DOHH2 (cell line): ENCODE measurements around the gene RNPS1.

Source experiments
- H3F3A ChIP-seq: fragments of 200-600 bp; sonication (generic), shearing (Covaris generic); 2 replicates; pipeline ENCODE4 v1.6.0; 2016; ENCODE audit warnings: antibody characterized with exemption, mild to moderate bottlenecking; ENCODE audit not compliant: control insufficient read depth, insufficient read depth
- H3K27ac ChIP-seq: fragments of 200-600 bp; sonication (generic); 2 replicates; pipeline ENCODE4 v1.5.1; 2014; ENCODE audit warnings: low read depth, mild to moderate bottlenecking, low read length, moderate library complexity
- H3K27me3 ChIP-seq: fragments of 200-600 bp; sonication (generic); 2 replicates; pipeline ENCODE4 v1.6.1; 2014; ENCODE audit warnings: mild to moderate bottlenecking, low read length, mixed read lengths; ENCODE audit not compliant: control insufficient read depth
- H3K36me3 ChIP-seq: fragments of 200-600 bp; sonication (generic); 2 replicates; pipeline ENCODE4 v1.6.1; 2014; ENCODE audit warnings: mild to moderate bottlenecking, low read length, moderate library complexity, mixed read lengths; ENCODE audit not compliant: control insufficient read depth
- H3K4me1 ChIP-seq: fragments of 200-600 bp; sonication (generic); 2 replicates; pipeline ENCODE4 v1.6.1; 2014; ENCODE audit warnings: mild to moderate bottlenecking, low read length, mixed read lengths; ENCODE audit not compliant: control insufficient read depth
- H3K4me2 ChIP-seq: fragments of 200-600 bp; sonication (generic); 2 replicates; pipeline ENCODE4 v1.6.0; 2014; ENCODE audit warnings: mild to moderate bottlenecking, low read length, moderate library complexity
- H3K4me3 ChIP-seq: fragments of 200-600 bp; sonication (generic); 2 replicates; pipeline ENCODE4 v1.5.1; 2014; ENCODE audit warnings: mild to moderate bottlenecking, low read length, mixed read lengths
- H3K79me2 ChIP-seq: fragments of 200-600 bp; sonication (generic); 2 replicates; pipeline ENCODE4 v1.6.1; 2014; ENCODE audit warnings: mild to moderate bottlenecking, low read length, mixed read lengths; ENCODE audit not compliant: control insufficient read depth
- H3K9me2 ChIP-seq: fragments of 200-600 bp; sonication (generic); replicated peaks from 2 replicates; pipeline ENCODE4 v1.6.1; 2014; ENCODE audit warnings: mild to moderate bottlenecking, low read length, mixed read lengths; ENCODE audit not compliant: control insufficient read depth
- H3K9me3 ChIP-seq: fragments of 200-600 bp; sonication (generic); 2 replicates; pipeline ENCODE4 v1.6.1; 2014; ENCODE audit warnings: antibody characterized with exemption, low read length, mixed read lengths; ENCODE audit not compliant: control insufficient read depth, insufficient read depth
- H4K20me1 ChIP-seq: fragments of 200-600 bp; sonication (generic); 2 replicates; pipeline ENCODE4 v1.6.0; 2014; ENCODE audit warnings: low read depth, mild to moderate bottlenecking, antibody characterized with exemption, low read length, moderate library complexity; ENCODE audit not compliant: control insufficient read depth, insufficient read depth
- EZH2phosphoT487 ChIP-seq: fragments of 200-600 bp; sonication (generic); IDR thresholded peaks from 2 replicates; pipeline ENCODE4 v1.6.1; 2017; ENCODE audit warnings: borderline replicate concordance, mild to moderate bottlenecking, antibody characterized with exemption, low read length, moderate library complexity, mixed read lengths
- TF ChIP-seq, protein P1 (sequence below): fragments of 200-600 bp; sonication (generic); IDR thresholded peaks from one replicate; pipeline ENCODE4 v1.5.1; 2014; ENCODE audit warnings: antibody characterized with exemption, mild to moderate bottlenecking, low read depth, low read length; ENCODE audit not compliant: poor library complexity, severe bottlenecking

Gene RNPS1

GRCh38 chr16:2234813-2235170 is 33.1 kb downstream of the RNPS1 start:
- Histone ChIP-seq H3F3A (peaks cover 7% of the 10 kb centered on the region; the same call in 1 of the 2 replicates), H3K36me3 (peaks cover 57% of the 10 kb centered on the region), H4K20me1 (no peaks in the 10 kb centered on the region), H3K9me2 (no peaks in the 10 kb centered on the region), H3K4me3 (no peak overlapping the region), H3K4me1 (no peaks in the 10 kb centered on the region), H3K9me3 (no peaks in the 10 kb centered on the region), H3K79me2 (no peaks in the 10 kb centered on the region), H3K27me3 (no peaks in the 10 kb centered on the region), H3K27ac (no peak overlapping the region), H3K4me2 (no peak overlapping the region)
- no peak for TF ChIP-seq EZH2phosphoT487
- TF ChIP-seq, protein P1, sequence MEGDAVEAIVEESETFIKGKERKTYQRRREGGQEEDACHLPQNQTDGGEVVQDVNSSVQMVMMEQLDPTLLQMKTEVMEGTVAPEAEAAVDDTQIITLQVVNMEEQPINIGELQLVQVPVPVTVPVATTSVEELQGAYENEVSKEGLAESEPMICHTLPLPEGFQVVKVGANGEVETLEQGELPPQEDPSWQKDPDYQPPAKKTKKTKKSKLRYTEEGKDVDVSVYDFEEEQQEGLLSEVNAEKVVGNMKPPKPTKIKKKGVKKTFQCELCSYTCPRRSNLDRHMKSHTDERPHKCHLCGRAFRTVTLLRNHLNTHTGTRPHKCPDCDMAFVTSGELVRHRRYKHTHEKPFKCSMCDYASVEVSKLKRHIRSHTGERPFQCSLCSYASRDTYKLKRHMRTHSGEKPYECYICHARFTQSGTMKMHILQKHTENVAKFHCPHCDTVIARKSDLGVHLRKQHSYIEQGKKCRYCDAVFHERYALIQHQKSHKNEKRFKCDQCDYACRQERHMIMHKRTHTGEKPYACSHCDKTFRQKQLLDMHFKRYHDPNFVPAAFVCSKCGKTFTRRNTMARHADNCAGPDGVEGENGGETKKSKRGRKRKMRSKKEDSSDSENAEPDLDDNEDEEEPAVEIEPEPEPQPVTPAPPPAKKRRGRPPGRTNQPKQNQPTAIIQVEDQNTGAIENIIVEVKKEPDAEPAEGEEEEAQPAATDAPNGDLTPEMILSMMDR, result no peak

DNA sequence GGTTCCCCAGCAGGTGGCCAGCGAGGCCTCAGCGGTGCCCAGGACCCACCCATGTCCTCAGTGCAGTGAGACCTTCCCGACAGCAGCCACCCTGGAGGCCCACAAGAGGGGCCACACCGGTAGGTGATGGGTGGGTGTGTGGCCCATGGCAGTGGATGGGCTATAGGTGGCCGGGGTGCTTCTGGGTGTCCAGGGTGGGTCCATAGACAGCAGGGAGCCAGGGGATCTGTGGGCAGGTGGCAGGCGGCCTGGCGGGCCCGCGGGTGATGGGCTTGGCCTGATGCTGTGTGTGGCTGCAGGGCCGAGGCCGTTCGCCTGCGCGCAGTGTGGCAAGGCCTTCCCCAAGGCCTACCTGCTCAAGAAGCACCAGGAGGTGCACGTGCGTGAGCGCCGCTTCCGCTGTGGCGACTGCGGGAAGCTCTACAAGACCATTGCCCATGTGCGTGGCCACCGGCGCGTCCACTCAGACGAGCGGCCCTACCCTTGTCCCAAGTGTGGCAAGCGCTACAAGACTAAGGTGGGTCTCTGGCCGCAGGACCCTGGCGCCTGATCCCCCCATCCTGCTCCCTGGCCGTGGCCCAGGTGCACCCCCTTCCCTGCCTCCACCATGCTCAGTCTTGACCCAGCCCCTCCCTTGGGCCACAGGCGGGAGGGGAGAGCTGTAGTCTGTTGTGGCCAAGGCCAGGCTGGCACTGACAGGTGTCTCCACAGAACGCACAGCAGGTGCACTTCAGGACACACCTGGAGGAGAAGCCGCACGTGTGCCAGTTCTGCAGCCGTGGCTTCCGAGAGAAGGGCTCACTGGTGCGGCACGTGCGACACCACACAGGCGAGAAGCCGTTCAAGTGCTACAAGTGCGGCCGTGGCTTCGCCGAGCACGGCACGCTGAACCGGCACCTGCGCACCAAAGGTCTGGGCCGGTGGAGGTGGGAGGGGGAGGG is 33.8 kb downstream of the RNPS1 start:
- Histone ChIP-seq H3K27me3 (no peaks in the 10 kb centered on the region), H3K27ac (no peak overlapping the region), H3K79me2 (no peaks in the 10 kb centered on the region), H3K4me2 (no peak overlapping the region), H3K36me3 (peaks cover 57% of the 10 kb centered on the region), H3K4me1 (no peaks in the 10 kb centered on the region), H3K9me2 (no peaks in the 10 kb centered on the region), H3F3A (0 out of 2 replicates have a peak, but pooled peaks cover under 1% of the 10 kb centered on the region), H4K20me1 (no peaks in the 10 kb centered on the region), H3K9me3 (no peaks in the 10 kb centered on the region), H3K4me3 (no peak overlapping the region)
- no peak for TF ChIP-seq EZH2phosphoT487
- TF ChIP-seq, protein P1, result no peak

DNA sequence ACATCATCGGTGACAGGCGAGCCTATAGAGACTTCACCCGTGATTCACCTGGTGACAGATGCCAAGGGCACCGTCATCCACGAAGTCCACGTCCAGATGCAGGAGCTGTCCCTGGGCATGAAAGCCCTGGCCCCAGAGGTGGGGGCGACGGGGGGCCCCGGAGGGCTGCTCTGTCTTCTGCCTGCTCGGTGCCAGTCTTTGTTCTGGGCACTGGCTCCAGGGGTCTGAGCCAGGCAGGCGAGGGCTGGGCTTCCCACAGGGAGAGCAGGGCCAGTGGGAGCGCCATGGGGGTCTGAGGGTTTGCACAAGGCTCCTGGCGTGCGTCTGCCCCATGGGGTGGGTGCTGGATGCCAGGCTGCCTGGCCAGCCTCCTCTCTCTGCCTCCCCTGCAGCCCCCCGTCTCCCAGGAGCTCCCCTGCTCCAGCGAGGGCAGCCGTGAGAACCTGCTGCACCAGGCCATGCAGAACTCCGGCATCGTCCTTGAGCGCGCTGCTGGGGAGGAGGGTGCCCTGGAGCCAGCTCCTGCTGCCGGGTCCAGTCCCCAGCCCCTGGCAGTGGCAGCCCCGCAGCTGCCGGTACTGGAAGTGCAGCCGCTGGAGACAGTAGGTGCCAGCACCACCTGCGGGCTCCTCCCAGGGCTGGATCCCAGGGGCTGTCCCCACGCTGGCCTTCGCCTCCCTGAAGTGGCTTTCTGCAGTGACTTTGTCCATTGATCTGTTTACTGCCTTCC is 34.7 kb downstream of the RNPS1 start:
- H3K4me1 ChIP-seq, result no peaks in the 10 kb centered on the region
- H3K4me2 ChIP-seq, result no peak overlapping the region
- no peaks in the 10 kb centered on the region for H4K20me1 ChIP-seq
- no peak overlapping the region for H3K4me3 ChIP-seq
- H3K9me2 ChIP-seq, result no peaks in the 10 kb centered on the region
- no peak for TF ChIP-seq EZH2phosphoT487
- TF ChIP-seq, protein P1, result no peak
- H3K27ac ChIP-seq, result no peak overlapping the region
- H3K27me3 ChIP-seq, result no peaks in the 10 kb centered on the region
- no peaks in the 10 kb centered on the region for H3F3A ChIP-seq
- peaks cover 8% of the 10 kb centered on the region for H3K79me2 ChIP-seq
- H3K9me3 ChIP-seq, result no peaks in the 10 kb centered on the region
- H3K36me3 ChIP-seq, result peaks cover 60% of the 10 kb centered on the region
